GM12892 (cell line): Measurements from ENCODE around the gene DCX.

Source experiments
- POLR2A ChIP-seq: IDR thresholded peaks from 2 replicates; pipeline ENCODE4 v1.6.1; 2011; ENCODE audit warnings: low read depth, low read length, control low read depth
- POLR2AphosphoS5 ChIP-seq: IDR thresholded peaks from 2 replicates; pipeline ENCODE4 v1.6.1; 2011; ENCODE audit warnings: low read depth, low read length, control low read depth
- TAF1 ChIP-seq: IDR thresholded peaks from 2 replicates; pipeline ENCODE4 v1.6.1; 2011; ENCODE audit warnings: low read depth, mild to moderate bottlenecking, control low read depth, low read length, borderline replicate concordance

DNA sequence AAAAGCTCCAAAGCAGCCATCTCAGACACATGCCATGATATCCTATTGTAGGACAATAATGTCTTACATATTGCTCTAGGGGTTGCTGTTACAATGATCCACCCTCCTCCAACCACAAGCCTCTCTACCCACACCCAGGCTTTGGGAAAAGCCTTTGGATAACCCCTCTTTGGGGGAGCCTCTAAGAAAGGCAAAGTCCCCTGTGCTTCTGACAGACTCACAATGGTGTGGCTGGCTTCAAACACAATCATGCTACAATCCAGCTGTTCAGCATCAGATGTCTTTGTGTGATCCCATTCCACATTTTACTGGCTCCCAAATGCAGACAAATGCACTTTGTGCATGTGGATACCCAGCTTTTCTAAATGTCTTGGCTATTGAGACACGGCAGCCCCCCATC, 75.9 kb downstream of the DCX start:
- no peak for TF ChIP-seq POLR2A
- no peak for TF ChIP-seq POLR2AphosphoS5
- TF ChIP-seq TAF1 = no peak
